ENCODE data around the gene CNTD1.
"Not testable (repeated sequence)": the region's sequence is repeated elsewhere in the genome, so short reads cannot be mapped to it uniquely, and the experiment has no call there.

CNTD1 gene

GRCh38 chr17:42798383-42799380, at the start of gene CNTD1, which contains the start of gene COA3:
TSS of gene CNTD1 (plus strand) at chr17:42798861. CDS start at chr17:42799068, 207 bp downstream.
TSS of gene COA3 (minus strand) at chr17:42798704. CDS start at chr17:42798681, 23 bp downstream.
- DNase-seq: peak; percentile 84 to 93 (median 88)

- no peak for DNase-seq
Measured at GRCh38 chr17:42748908-42749798, 49.5 kb upstream of the CNTD1 start.

- peak; percentile 45 to 64 (median 50) for DNase-seq
Measured at GRCh38 chr17:42750739-42751344, 47.8 kb upstream of the CNTD1 start.

- no peak for DNase-seq
Measured at GRCh38 chr17:42751628-42752027, 47.0 kb upstream of the CNTD1 start.

GRCh38 chr17:42754782-42755181, 43.9 kb upstream of the CNTD1 start:
- DNase-seq: no peak

- DNase-seq: peak; percentile 78 to 88 (median 86)
Measured at GRCh38 chr17:42759982-42760651, 38.5 kb upstream of the CNTD1 start.

- peak in 2 of 3 donors; percentile 32 to 71 for DNase-seq
Measured at GRCh38 chr17:42760652-42761581, 37.7 kb upstream of the CNTD1 start, which contains the start of gene RAMP2. TSS of gene RAMP2 (plus strand) at chr17:42761227. CDS start at chr17:42761262, 35 bp downstream.

GRCh38 chr17:42761638-42762037, 37.0 kb upstream of the CNTD1 start:
- no peak for DNase-seq

GRCh38 chr17:42766124-42766523, 32.5 kb upstream of the CNTD1 start:
- DNase-seq: no peak

- DNase-seq: no peak
Measured at GRCh38 chr17:42767512-42767911, 31.1 kb upstream of the CNTD1 start.

- not testable (repeated sequence) for DNase-seq
Measured at GRCh38 chr17:42768006-42768405, 30.7 kb upstream of the CNTD1 start.

GRCh38 chr17:42769964-42770363, 28.7 kb upstream of the CNTD1 start:
- DNase-seq: not testable (repeated sequence)

- no peak for DNase-seq
Measured at GRCh38 chr17:42772945-42773289, 25.7 kb upstream of the CNTD1 start.

GRCh38 chr17:42773290-42774035, 25.2 kb upstream of the CNTD1 start, which contains the start of gene VPS25:
TSS of gene VPS25 (plus strand) at chr17:42773449. CDS start at chr17:42773476, 27 bp downstream.
- peak; percentile 87 to 90 (median 89) for DNase-seq

GRCh38 chr17:42774066-42774745, 24.5 kb upstream of the CNTD1 start:
- DNase-seq: no peak

GRCh38 chr17:42775534-42776098, 23.0 kb upstream of the CNTD1 start:
- DNase-seq: peak; percentile 75 to 91 (median 91)

GRCh38 chr17:42778570-42778969, 20.1 kb upstream of the CNTD1 start:
- no peak for DNase-seq

GRCh38 chr17:42779304-42779935, 19.2 kb upstream of the CNTD1 start:
- DNase-seq: no peak
